Naive thymus-derived CD4-positive, alpha-beta T cell (primary cell): ENCODE results near the gene HENMT1. TPM values are rescaled to one million over a fixed set of nuclear protein-coding genes. Genes with fewer than 3 reads are reported as not detected.
A peak's percentile ranks its signal among the peaks of the same experiment; 100 is the strongest.
"Not testable (repeated sequence)": the region's sequence is repeated elsewhere in the genome, so short reads cannot be mapped to it uniquely, and the experiment has no call there.

Source experiments
- ATAC-seq: fragments of 150-1000 bp; cut with Tn5 transposase; 2 replicates; pipeline ENCODE4 v1.10.0; 2021; ENCODE audit warnings: mild to moderate bottlenecking, moderate library complexity
- CTCF ChIA-PET: fragments of 350-600 bp; sonication (Branson Sonifier 250); formaldehyde crosslinking; loops from one replicate; lab custom pipeline; 2021; ENCODE audit warnings: antibody characterized with exemption; lab: Charles Lee
- POLR2A ChIA-PET: fragments of 350-600 bp; sonication (Branson Sonifier 250); formaldehyde crosslinking; loops from one replicate; lab custom pipeline; 2021; ENCODE audit warnings: antibody characterized with exemption, inconsistent platforms; lab: Charles Lee
- DNase-seq, 9 donors: peaks; one replicate each; pipeline versions ENCODE4 v3.0.0 to v3.0.0-alpha.2; 2020 to 2022; ENCODE audit warnings: mixed read lengths in 1 of 9
- H3K27ac ChIP-seq: one replicate; pipeline ENCODE4 v1.7.0; 2013; ENCODE audit warnings: mild to moderate bottlenecking, low read depth, low read length, moderate library complexity
- H3K27me3 ChIP-seq, 2 donors: one replicate each; pipeline ENCODE4 v1.7.0; 2013; ENCODE audit warnings: low read length in 2 of 2, mild to moderate bottlenecking in 2 of 2, moderate library complexity in 2 of 2; ENCODE audit not compliant: control insufficient read depth in 2 of 2, insufficient read depth in 2 of 2
- H3K36me3 ChIP-seq, 3 experiments: 1 replicate in 2 of 3; 2 replicates in 1 of 3; pipeline ENCODE4 v1.7.0; 2013; ENCODE audit warnings: low read length in 3 of 3, mild to moderate bottlenecking in 3 of 3, moderate library complexity in 1 of 3; ENCODE audit not compliant: insufficient read depth in 3 of 3, control insufficient read depth in 2 of 3
- H3K4me1 ChIP-seq, 2 donors: one replicate each; pipeline ENCODE4 v1.7.0; 2013; ENCODE audit warnings: low read length in 2 of 2, mild to moderate bottlenecking in 2 of 2, moderate library complexity in 1 of 2; ENCODE audit not compliant: control insufficient read depth in 2 of 2, insufficient read depth in 2 of 2
- H3K4me3 ChIP-seq: 2 replicates; pipeline ENCODE4 v1.7.0; 2013; ENCODE audit warnings: mild to moderate bottlenecking, low read length
- H3K9me3 ChIP-seq, 3 experiments: 1 replicate in 2 of 3; 2 replicates in 1 of 3; pipeline ENCODE4 v1.7.0; 2013; ENCODE audit warnings: low read length in 3 of 3; ENCODE audit not compliant: control insufficient read depth in 2 of 3
- H3K27ac Mint-ChIP-seq, 9 donors: one replicate each; pipeline ENCODE4 v1.8.0; 2020 to 2022; ENCODE audit warnings: mixed read lengths in 9 of 9, mild to moderate bottlenecking in 8 of 9, moderate library complexity in 5 of 9, inconsistent platforms in 2 of 9
- H3K27me3 Mint-ChIP-seq, 5 donors: one replicate each; pipeline ENCODE4 v1.8.0; 2021 to 2022; ENCODE audit warnings: mixed read lengths in 5 of 5, mild to moderate bottlenecking in 1 of 5
- H3K36me3 Mint-ChIP-seq, 5 donors: one replicate each; pipeline ENCODE4 v1.8.0; 2020 to 2022; ENCODE audit warnings: mixed read lengths in 5 of 5, mild to moderate bottlenecking in 3 of 5, inconsistent platforms in 1 of 5
- H3K4me1 Mint-ChIP-seq, 7 donors: one replicate each; pipeline ENCODE4 v1.8.0; 2020 to 2022; ENCODE audit warnings: mixed read lengths in 7 of 7, mild to moderate bottlenecking in 3 of 7, inconsistent platforms in 1 of 7
- H3K4me3 Mint-ChIP-seq, 10 donors: one replicate each; pipeline ENCODE4 v1.8.0; 2020 to 2022; ENCODE audit warnings: mild to moderate bottlenecking in 10 of 10, mixed read lengths in 10 of 10, moderate library complexity in 6 of 10, inconsistent platforms in 2 of 10
- H3K9me3 Mint-ChIP-seq, 11 donors: one replicate each; pipeline ENCODE4 v1.8.0; 2020 to 2022; ENCODE audit warnings: mixed read lengths in 11 of 11, mild to moderate bottlenecking in 4 of 11, inconsistent platforms in 1 of 11, moderate library complexity in 1 of 11
- intact Hi-C, 2 donors: fragments of 100-400 bp; cut with micrococcal nuclease; formaldehyde crosslinking; loops; one replicate each; pipeline ENCODE4 v1.15.1; 2023
- polyA plus RNA-seq, 2 donors: library from polyadenylated mRNA; unstranded; fragments of 300-500 nt; fragmentation: Illumina TruSeq; gene quantifications; one replicate each; pipeline ENCODE4 v1.2.3, GENCODE V29; 2021
- total RNA-seq, 6 experiments: library from RNA in 5 of 6; stranded (reverse) in 5 of 6; gene quantifications; 1 replicate in 5 of 6; 2 replicates in 1 of 6; pipeline ENCODE4 v1.2.3 and lab custom pipeline; 2021 to 2026

Gene HENMT1
- total and polyA plus RNA-seq, 7 experiments from 2014 or later, result 5.8 to 22.2 (median 13.8) TPM

DNA sequence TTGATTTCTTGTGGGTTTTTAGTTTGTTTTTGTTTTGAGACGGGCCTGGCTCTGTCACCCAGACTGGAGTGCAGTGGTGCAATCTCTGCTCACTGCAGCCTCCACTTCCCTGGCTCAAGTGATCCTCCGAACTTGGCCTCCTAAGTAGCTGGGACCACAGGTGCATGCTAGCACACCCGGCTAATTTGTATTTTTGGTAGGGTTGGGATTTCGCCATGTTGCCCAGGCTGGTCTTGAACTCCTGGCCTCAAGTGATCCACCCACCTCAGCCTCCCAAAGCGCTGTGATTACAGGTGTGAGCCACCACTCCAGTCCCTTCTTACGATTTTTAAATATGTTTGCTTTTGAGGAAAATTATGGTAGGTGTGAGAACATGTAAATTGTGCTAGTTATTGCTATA is 41.2 kb upstream of the HENMT1 start:
- ChIA-PET POLR2A (interaction anchor here (10.2 kb wide), 1 partner anchor 9 kb away, joined by 144 read pairs; the partner anchor contains the start of gene PRPF38B), CTCF (interaction anchor here (1.5 kb wide), 1 partner anchor 10 kb away, joined by 5 read pairs; the partner anchor contains the start of gene PRPF38B)
- H3K4me3 ChIP-seq, H3K9me3 ChIP-seq, ATAC-seq, intact Hi-C loops, DNase-seq, H3K27me3 ChIP-seq, H3K27me3 Mint-ChIP-seq, H3K9me3 Mint-ChIP-seq: not testable (repeated sequence)
- Mint-ChIP-seq H3K4me1 (peaks cover 15 to 81% (median 61%) of the 10 kb centered on the region in 7 donors), H3K36me3 (peaks cover 19 to 41% (median 31%) of the 10 kb centered on the region in 5 donors), H3K4me3 (peak overlapping the region in 1 of 10 donors; percentile 55), H3K27ac (peak overlapping the region in 8 of 9 donors; percentile 34 to 90 (median 70))
- Histone ChIP-seq H3K4me1 (peaks cover 18 to 38% of the 10 kb centered on the region in 2 donors), H3K27ac (peak overlapping the region; percentile 28), H3K36me3 (peaks cover 24 to 33% (median 30%) of the 10 kb centered on the region in 3 experiments)

DNA sequence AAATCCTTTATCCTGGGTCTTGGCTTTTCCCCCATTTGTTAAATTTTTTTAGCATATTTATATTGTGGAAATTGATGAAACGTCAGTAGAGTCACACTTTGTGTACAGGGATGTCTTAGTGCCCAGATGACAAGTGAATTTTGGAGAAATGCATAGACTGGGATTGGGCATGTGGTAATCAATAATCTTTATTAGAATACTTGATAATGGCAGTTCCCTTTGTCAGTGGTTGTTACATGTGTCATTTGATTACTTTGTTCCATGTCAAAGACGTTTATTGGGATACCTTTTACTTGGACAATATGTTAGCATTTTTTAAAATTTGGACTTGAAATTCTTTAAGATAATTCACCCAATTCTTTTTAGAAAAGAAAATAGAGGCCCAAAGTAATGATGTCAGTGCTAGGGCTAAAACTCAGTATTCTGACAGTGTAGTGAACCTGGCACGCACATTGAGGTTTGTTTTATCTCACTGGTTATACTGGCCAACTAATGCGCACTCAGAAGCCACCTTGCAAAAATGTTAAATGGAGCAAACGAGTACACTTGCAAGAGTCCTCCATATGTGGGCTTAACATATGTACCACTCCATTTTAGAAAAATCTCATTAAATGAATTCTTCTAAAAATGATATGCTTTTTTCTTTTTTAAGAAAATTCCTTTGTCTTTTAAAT is 40.4 kb upstream of the HENMT1 start:
- H3K27ac Mint-ChIP-seq, result peak overlapping the region in 6 of 9 donors; percentile 25 to 90 (median 64)
- Histone ChIP-seq H3K4me1 (peaks cover 18 to 45% of the 10 kb centered on the region in 2 donors), H3K9me3 (no peaks in the 10 kb centered on the region), H3K27me3 (no peaks in the 10 kb centered on the region), H3K36me3 (peaks cover 32 to 41% (median 36%) of the 10 kb centered on the region in 3 experiments), H3K27ac (peak overlapping the region; percentile 67), H3K4me3 (no peak overlapping the region)
- intact Hi-C loops, result no loop called here
- ChIA-PET POLR2A (interaction anchor here (1.0 to 10.2 kb wide), 2 partner anchors 8 to 9 kb away, joined by 5 to 144 read pairs; partner anchors contain the start of gene PRPF38B), CTCF (interaction anchor here (1.5 kb wide), 1 partner anchor 9 kb away, joined by 5 read pairs; the partner anchor contains the start of gene PRPF38B)
- peak overlapping the region in 2 of 10 donors; percentile 4 to 82 for H3K4me3 Mint-ChIP-seq
- peaks cover 0 to 5% (median 0%) of the 10 kb centered on the region in 5 donors for H3K27me3 Mint-ChIP-seq
- DNase-seq (no peak), ATAC-seq (no peak)
- H3K9me3 Mint-ChIP-seq, result no peaks in the 10 kb centered on the region
- H3K4me1 Mint-ChIP-seq, result peaks cover 19 to 89% (median 69%) of the 10 kb centered on the region in 7 donors
- peaks cover 19 to 47% (median 31%) of the 10 kb centered on the region in 5 donors for H3K36me3 Mint-ChIP-seq

- CTCF ChIA-PET, result no interaction called here
- peak overlapping the region; percentile 67 for H3K27ac ChIP-seq
- no peak overlapping the region for H3K4me3 ChIP-seq
- H3K36me3 Mint-ChIP-seq, result peaks cover 19 to 49% (median 36%) of the 10 kb centered on the region in 5 donors
- H3K27me3 Mint-ChIP-seq, result peaks cover 0 to 2% (median 0%) of the 10 kb centered on the region in 5 donors
- H3K9me3 Mint-ChIP-seq, result no peaks in the 10 kb centered on the region
- intact Hi-C loops, result loop anchor here in 1 of 2 donors (10.0 kb wide), 1 partner anchor 515 kb away; the partner anchor contains the start of gene SARS1
- no peak for ATAC-seq
- H3K4me1 ChIP-seq, result peaks cover 14 to 46% of the 10 kb centered on the region in 2 donors
- no peaks in the 10 kb centered on the region for H3K9me3 ChIP-seq
- POLR2A ChIA-PET, result no interaction called here
- H3K27ac Mint-ChIP-seq, result peak overlapping the region; percentile 87 to 93 (median 90)
- H3K4me3 Mint-ChIP-seq, result peak overlapping the region; percentile 63 to 85 (median 78)
- peaks cover 36 to 50% (median 37%) of the 10 kb centered on the region in 3 experiments for H3K36me3 ChIP-seq
- no peaks in the 10 kb centered on the region for H3K27me3 ChIP-seq
- DNase-seq, result no peak
- H3K4me1 Mint-ChIP-seq, result peaks cover 24 to 89% (median 68%) of the 10 kb centered on the region in 7 donors
Measured at GRCh38 chr1:108699375-108700332, 38.8 kb upstream of the HENMT1 start.

DNA sequence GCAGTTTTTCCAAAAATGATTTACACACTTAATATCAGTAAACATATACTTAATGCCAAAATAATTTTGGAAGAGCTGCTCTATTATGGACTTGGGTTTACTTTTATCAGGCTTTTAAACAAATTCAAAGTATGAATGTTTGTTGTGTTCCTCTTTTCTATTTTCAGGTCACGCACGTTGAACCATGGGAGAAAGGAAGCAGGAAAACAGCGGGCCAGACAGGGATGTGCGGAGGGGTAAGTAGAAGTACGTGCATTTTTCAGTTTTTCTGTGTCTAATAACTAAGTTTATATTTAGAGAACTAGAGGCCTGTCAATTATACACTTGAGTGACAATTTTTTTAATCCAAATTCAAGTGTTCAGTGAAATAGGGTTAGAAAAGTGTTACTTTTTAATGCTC is 34.6 kb upstream of the HENMT1 start:
- Histone ChIP-seq H3K4me1 (peaks cover 14 to 47% of the 10 kb centered on the region in 2 donors), H3K9me3 (no peaks in the 10 kb centered on the region), H3K36me3 (peaks cover 37 to 48% (median 41%) of the 10 kb centered on the region in 3 experiments), H3K4me3 (peak overlapping the region; percentile 7), H3K27ac (peak overlapping the region; percentile 67), H3K27me3 (no peaks in the 10 kb centered on the region)
- ChIA-PET POLR2A (interaction anchor here (0.8 to 5.6 kb wide), 5 partner anchors 11 to 404 kb away, joined by 3 to 205 read pairs (median 144); partner anchors contain the start of gene HENMT1), CTCF (interaction anchor here (0.6 to 0.7 kb wide), 2 partner anchors 193 to 417 kb away, joined by 3 to 4 read pairs; a partner anchor contains a TSS)
- Mint-ChIP-seq H3K4me3 (peak overlapping the region; percentile 62 to 96 (median 78)), H3K36me3 (peaks cover 19 to 54% (median 36%) of the 10 kb centered on the region in 5 donors), H3K9me3 (peaks cover 0 to 1% (median 0%) of the 10 kb centered on the region in 11 donors), H3K27ac (peak overlapping the region in 8 of 9 donors; percentile 61 to 93 (median 84)), H3K27me3 (no peaks in the 10 kb centered on the region), H3K4me1 (peaks cover 38 to 78% (median 69%) of the 10 kb centered on the region in 7 donors)
- intact Hi-C loops, result loop anchor here in 1 of 2 donors (10.0 kb wide), 1 partner anchor 519 kb away; the partner anchor contains the start of gene SARS1
- no peak for ATAC-seq
- DNase-seq, result no peak

DNA sequence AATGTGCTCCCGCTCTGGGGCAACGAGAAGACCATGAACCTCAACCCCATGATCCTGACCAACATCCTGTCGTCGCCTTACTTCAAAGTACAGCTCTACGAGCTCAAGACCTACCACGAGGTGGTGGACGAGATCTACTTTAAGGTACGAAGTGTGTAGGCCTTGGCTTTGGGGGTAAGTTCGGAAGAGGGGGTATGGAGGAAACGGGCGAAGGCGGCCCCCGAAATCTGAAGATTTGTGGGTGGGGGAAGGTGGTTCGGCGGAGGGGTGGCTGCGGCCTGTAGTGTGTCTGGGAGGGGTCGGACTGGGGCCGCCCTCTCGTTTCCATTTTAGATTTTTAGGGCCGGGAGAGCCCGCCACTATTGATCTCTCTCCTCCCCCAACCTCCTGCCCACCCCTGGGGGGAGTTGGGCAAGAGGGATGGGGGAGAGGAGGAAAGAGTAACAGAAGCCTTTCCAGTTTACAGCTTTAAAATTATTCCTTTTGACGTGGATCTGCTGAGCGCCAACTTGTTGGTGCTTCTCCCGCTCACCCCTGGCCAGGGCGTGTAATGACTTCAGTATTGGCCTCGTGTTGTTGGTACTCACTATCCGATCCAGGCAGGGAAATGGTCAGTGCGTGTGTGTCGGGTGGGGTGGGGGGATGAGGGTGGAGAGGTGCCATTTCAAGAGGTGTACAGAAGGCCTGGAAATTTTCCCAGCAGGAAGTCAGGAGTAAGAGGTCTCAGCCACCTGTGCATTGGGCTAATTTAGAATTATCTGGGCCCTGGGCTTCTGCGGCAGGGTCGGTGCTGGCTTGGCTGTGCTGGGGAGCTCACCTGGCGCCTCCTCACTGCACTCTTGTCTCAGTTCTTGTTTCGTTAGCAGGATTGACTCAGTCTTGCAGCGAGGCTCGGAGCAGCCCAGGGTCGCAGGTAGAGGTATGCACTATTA is 32.1 kb upstream of the HENMT1 start:
- Histone ChIP-seq H3K36me3 (peaks cover 20 to 25% (median 21%) of the 10 kb centered on the region in 3 experiments), H3K27me3 (no peaks in the 10 kb centered on the region), H3K4me3 (peak overlapping the region; percentile 80), H3K9me3 (no peaks in the 10 kb centered on the region), H3K27ac (peak overlapping the region; percentile 90), H3K4me1 (peaks cover 14 to 40% of the 10 kb centered on the region in 2 donors)
- Mint-ChIP-seq H3K27ac (peak overlapping the region; percentile 90 to 100 (median 98)), H3K4me1 (peaks cover 30 to 60% (median 50%) of the 10 kb centered on the region in 7 donors), H3K9me3 (peaks cover 0 to 1% (median 0%) of the 10 kb centered on the region in 11 donors), H3K36me3 (peaks cover 5 to 32% (median 11%) of the 10 kb centered on the region in 5 donors), H3K27me3 (peaks cover 0 to 9% (median 0%) of the 10 kb centered on the region in 5 donors), H3K4me3 (peak overlapping the region; percentile 91 to 100 (median 97))
- intact Hi-C loops, result loop anchor here (1.0 to 10.0 kb wide), 27 partner anchors 10 to 839 kb away; partner anchors contain the start of genes CLCC1 (in 2 of the 2), HENMT1 (in 2 of the 2), SARS1 (in 2 of the 2) and STXBP3 (in 2 of the 2)
- ATAC-seq (peak; percentile 87), DNase-seq (peak in 6 of 9 donors; percentile 13 to 92 (median 90))
- POLR2A ChIA-PET, result interaction anchor here (0.6 to 5.6 kb wide), 50 partner anchors 8 to 1646 kb away, joined by 3 to 205 read pairs (median 5); partner anchors contain the start of genes CLCC1, EEIG2, HENMT1 and SARS1
- CTCF ChIA-PET, result interaction anchor here (0.5 to 4.2 kb wide), 24 partner anchors 9 to 420 kb away, joined by 3 to 55 read pairs (median 4); partner anchors contain the start of genes EEIG2, HENMT1 and TMEM167B
